Nephron (organoid): Measurements from ENCODE around the gene ZNF514.
"Not testable (repeated sequence)": the region's sequence is repeated elsewhere in the genome, so short reads cannot be mapped to it uniquely, and the experiment has no call there.

Experiments
- H3K27ac Mint-ChIP-seq, 3 experiments: 2 replicates each; pipeline ENCODE4 v1.8.0; 2020; ENCODE audit warnings: mixed read lengths in 3 of 3, mild to moderate bottlenecking in 2 of 3, moderate library complexity in 1 of 3
- H3K27me3 Mint-ChIP-seq: 2 replicates; pipeline ENCODE4 v1.8.0; 2021; ENCODE audit warnings: low read depth, mild to moderate bottlenecking, moderate library complexity, mixed read lengths
- H3K36me3 Mint-ChIP-seq: 2 replicates; pipeline ENCODE4 v1.8.0; 2020; ENCODE audit warnings: low read depth, mixed read lengths
- H3K4me1 Mint-ChIP-seq: 2 replicates; pipeline ENCODE4 v1.8.0; 2020; ENCODE audit warnings: mixed read lengths
- H3K4me3 Mint-ChIP-seq, 3 experiments: 2 replicates each; pipeline ENCODE4 v1.8.0; 2020; ENCODE audit warnings: mild to moderate bottlenecking in 3 of 3, mixed read lengths in 3 of 3, moderate library complexity in 2 of 3
- H3K9me3 Mint-ChIP-seq: 2 replicates; pipeline ENCODE4 v1.8.0; 2020; ENCODE audit warnings: mixed read lengths
- CTCF ChIP-seq, 3 experiments: fragments of 200-600 bp; sonication (generic); IDR thresholded peaks; one replicate each; pipeline ENCODE4 v1.5.0; 2021; ENCODE audit warnings: antibody characterized with exemption in 3 of 3; ENCODE audit not compliant: unreplicated experiment in 3 of 3

ZNF514 gene

GRCh38 chr2:95203911-95204310, 44.3 kb upstream of the ZNF514 start:
- H3K36me3 Mint-ChIP-seq: peaks cover 16% of the 10 kb centered on the region
- H3K27ac Mint-ChIP-seq: no peak overlapping the region
- TF ChIP-seq CTCF (IDR thresholded peaks at IDR 0.05; ENCODE audit: unreplicated experiment in 3 of 3): no peak

GRCh38 chr2:95192956-95193355, 33.3 kb upstream of the ZNF514 start:
- not testable (repeated sequence) for H3K36me3 Mint-ChIP-seq, H3K4me3 Mint-ChIP-seq, H3K27ac Mint-ChIP-seq, H3K4me1 Mint-ChIP-seq, H3K9me3 Mint-ChIP-seq
- TF ChIP-seq CTCF (IDR thresholded peaks at IDR 0.05; ENCODE audit: unreplicated experiment in 3 of 3): peak; percentile 50 to 65 (median 64)
- H3K27me3 Mint-ChIP-seq: peaks cover 12% of the 10 kb centered on the region

More at GRCh38 chr2:95203911-95204310, 44.3 kb upstream of the ZNF514 start:
- H3K9me3 Mint-ChIP-seq: peaks cover 10% of the 10 kb centered on the region
- peaks cover 13% of the 10 kb centered on the region for H3K4me1 Mint-ChIP-seq
- peaks cover 10% of the 10 kb centered on the region for H3K27me3 Mint-ChIP-seq
- no peak overlapping the region for H3K4me3 Mint-ChIP-seq

- Mint-ChIP-seq H3K4me3 (no peak overlapping the region), H3K9me3 (peaks cover 5% of the 10 kb centered on the region), H3K4me1 (no peaks in the 10 kb centered on the region), H3K27me3 (peaks cover 1% of the 10 kb centered on the region), H3K27ac (no peak overlapping the region), H3K36me3 (peaks cover 40% of the 10 kb centered on the region)
- no peak for TF ChIP-seq CTCF (IDR thresholded peaks at IDR 0.05; ENCODE audit: unreplicated experiment in 3 of 3)
These were observed 26.3 kb upstream of the ZNF514 start for GRCh38 chr2:95185973-95186372.

GRCh38 chr2:95185197-95185596, 25.5 kb upstream of the ZNF514 start:
- H3K27ac Mint-ChIP-seq: no peak overlapping the region
- H3K4me1 Mint-ChIP-seq: no peaks in the 10 kb centered on the region
- H3K27me3 Mint-ChIP-seq: no peaks in the 10 kb centered on the region
- no peak for TF ChIP-seq CTCF (IDR thresholded peaks at IDR 0.05; ENCODE audit: unreplicated experiment in 3 of 3)
- H3K36me3 Mint-ChIP-seq: peaks cover 48% of the 10 kb centered on the region
- peaks cover 9% of the 10 kb centered on the region for H3K9me3 Mint-ChIP-seq
- no peak overlapping the region for H3K4me3 Mint-ChIP-seq

GRCh38 chr2:95181774-95182173, 22.1 kb upstream of the ZNF514 start:
- Mint-ChIP-seq H3K4me1 (no peaks in the 10 kb centered on the region), H3K4me3 (no peak overlapping the region), H3K36me3 (peaks cover 74% of the 10 kb centered on the region), H3K27me3 (no peaks in the 10 kb centered on the region), H3K27ac (no peak overlapping the region), H3K9me3 (peaks cover 13% of the 10 kb centered on the region)
- no peak for TF ChIP-seq CTCF (IDR thresholded peaks at IDR 0.05; ENCODE audit: unreplicated experiment in 3 of 3)

GRCh38 chr2:95179451-95179850, 19.8 kb upstream of the ZNF514 start:
- no peaks in the 10 kb centered on the region for H3K27me3 Mint-ChIP-seq
- no peak overlapping the region for H3K27ac Mint-ChIP-seq
- H3K9me3 Mint-ChIP-seq: peaks cover 13% of the 10 kb centered on the region
- peaks cover 71% of the 10 kb centered on the region for H3K36me3 Mint-ChIP-seq
- no peak for TF ChIP-seq CTCF (IDR thresholded peaks at IDR 0.05; ENCODE audit: unreplicated experiment in 3 of 3)
- no peaks in the 10 kb centered on the region for H3K4me1 Mint-ChIP-seq
- no peak overlapping the region for H3K4me3 Mint-ChIP-seq
